ENCODE measurements around the gene YIPF6.
"Not testable (repeated sequence)": the region's sequence is repeated elsewhere in the genome, so short reads cannot be mapped to it uniquely, and the experiment has no call there.

The YIPF6 gene

DNA sequence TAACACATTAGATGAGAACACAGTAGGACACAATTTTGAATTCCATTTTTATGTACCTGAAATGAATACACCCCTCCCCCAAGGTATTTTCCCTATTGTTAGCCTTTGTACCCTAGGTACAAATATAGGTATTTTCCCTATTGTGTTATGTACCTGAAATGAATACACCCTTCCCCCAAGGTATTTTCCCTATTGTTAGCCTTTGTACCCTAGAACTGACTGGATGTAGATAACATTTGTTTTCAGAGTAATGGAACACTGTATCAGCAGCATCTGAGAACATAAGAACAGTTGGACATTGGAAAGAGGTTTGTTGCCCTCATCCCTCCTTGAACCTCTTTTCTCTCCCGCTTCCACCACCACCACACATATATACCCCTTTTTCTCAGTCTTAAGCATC, 37.6 kb downstream of the YIPF6 start:
- DNase-seq (ENCODE audit: low read depth), result no peak
- H3K4me3 ChIP-seq (ENCODE audit: low read length), result no peak overlapping the region
- TF ChIP-seq, protein P1, sequence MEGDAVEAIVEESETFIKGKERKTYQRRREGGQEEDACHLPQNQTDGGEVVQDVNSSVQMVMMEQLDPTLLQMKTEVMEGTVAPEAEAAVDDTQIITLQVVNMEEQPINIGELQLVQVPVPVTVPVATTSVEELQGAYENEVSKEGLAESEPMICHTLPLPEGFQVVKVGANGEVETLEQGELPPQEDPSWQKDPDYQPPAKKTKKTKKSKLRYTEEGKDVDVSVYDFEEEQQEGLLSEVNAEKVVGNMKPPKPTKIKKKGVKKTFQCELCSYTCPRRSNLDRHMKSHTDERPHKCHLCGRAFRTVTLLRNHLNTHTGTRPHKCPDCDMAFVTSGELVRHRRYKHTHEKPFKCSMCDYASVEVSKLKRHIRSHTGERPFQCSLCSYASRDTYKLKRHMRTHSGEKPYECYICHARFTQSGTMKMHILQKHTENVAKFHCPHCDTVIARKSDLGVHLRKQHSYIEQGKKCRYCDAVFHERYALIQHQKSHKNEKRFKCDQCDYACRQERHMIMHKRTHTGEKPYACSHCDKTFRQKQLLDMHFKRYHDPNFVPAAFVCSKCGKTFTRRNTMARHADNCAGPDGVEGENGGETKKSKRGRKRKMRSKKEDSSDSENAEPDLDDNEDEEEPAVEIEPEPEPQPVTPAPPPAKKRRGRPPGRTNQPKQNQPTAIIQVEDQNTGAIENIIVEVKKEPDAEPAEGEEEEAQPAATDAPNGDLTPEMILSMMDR (IDR thresholded peaks at IDR 0.05; ENCODE audit: insufficient read depth, low read depth, low read length, missing control alignments), result no peak

DNA sequence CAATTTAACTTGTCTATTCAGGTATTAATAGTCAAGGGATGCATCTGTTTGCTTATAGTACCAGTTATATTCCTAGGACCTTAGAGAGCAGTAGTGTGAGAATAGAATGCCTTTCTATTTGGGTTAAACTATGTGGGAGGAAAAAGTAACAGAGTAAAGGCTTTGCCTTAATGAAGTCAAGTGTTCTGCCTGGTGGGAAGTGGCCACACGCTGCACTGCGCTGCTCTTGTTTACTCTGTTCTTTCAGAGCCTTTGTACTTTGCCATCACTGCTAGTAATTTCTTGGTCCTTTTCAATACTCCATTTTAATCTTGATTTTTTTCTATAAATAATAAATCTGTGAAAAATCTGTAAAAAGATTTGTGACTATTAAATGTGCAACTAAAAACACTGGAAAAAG, 38.0 kb downstream of the YIPF6 start:
- TF ChIP-seq, protein P1 (IDR thresholded peaks at IDR 0.05; ENCODE audit: insufficient read depth, low read depth, low read length, missing control alignments), result no peak
- no peak overlapping the region for H3K4me3 ChIP-seq (ENCODE audit: low read length)
- DNase-seq (ENCODE audit: low read depth), result no peak

DNA sequence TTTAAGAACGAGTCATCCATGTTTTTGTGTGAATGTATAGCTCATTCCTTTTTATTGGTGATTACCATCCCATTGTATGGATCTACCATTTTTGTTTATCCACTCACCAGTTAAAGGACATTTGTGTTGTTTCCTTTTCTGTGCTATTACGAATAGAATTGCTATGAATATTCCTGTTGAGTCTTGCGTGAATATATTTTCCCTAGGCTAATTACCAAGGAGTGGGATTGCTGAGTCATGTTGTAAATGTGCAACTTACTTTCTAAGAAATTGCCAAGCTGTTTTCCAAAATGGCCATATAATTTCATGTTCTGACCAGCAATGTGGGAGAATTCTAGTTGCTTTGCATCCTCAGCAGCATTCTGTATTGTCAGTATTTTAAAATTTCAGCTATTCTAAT, 51.3 kb downstream of the YIPF6 start:
- peak; percentile 74 for DNase-seq (ENCODE audit: low read depth)
- TF ChIP-seq, protein P1 (IDR thresholded peaks at IDR 0.05; ENCODE audit: insufficient read depth, low read depth, low read length, missing control alignments), result no peak
- H3K4me3 ChIP-seq (ENCODE audit: low read length), result no peak overlapping the region

DNA sequence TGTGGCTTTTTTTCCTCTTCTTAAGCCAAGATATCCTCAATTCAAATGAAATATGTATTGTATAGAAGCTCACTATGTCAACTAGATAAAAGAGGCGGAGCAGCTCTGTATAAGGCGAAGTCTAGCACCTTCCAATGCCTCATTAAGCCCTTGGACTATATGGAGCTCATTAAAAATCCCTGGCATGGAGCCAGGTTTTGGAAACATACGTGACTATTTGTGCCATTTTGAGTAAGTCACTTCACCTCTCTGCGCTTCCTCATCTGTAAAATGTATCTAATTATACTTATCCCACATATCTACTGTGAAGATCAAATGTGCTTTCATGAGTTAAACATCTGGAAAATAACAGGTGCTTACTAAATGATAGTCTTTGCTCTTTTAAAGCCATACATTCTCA, 57.2 kb downstream of the YIPF6 start:
- DNase-seq (ENCODE audit: low read depth), result no peak
- no peak overlapping the region for H3K4me3 ChIP-seq (ENCODE audit: low read length)
- TF ChIP-seq, protein P1 (IDR thresholded peaks at IDR 0.05; ENCODE audit: insufficient read depth, low read depth, low read length, missing control alignments), result no peak

DNA sequence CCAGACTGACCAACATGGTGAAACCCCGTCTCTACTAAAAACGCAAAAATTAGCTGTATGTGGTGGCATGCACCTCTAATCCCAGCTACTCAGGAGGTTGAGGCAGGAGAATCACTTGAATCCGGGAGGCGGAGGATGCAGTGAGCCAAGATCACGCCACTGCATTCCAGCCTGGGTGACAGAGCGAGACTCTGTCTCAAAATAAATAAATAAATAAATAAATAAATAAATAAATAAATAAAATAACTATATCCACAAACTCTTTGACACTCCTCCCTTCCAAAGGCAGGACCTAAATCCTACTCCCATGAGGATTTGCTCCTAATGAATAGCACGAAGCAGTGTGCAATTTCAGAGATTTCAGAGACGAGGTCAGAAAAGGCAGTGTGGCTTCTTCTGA, 58.3 kb downstream of the YIPF6 start:
- not testable (repeated sequence) for DNase-seq (ENCODE audit: low read depth)

DNA sequence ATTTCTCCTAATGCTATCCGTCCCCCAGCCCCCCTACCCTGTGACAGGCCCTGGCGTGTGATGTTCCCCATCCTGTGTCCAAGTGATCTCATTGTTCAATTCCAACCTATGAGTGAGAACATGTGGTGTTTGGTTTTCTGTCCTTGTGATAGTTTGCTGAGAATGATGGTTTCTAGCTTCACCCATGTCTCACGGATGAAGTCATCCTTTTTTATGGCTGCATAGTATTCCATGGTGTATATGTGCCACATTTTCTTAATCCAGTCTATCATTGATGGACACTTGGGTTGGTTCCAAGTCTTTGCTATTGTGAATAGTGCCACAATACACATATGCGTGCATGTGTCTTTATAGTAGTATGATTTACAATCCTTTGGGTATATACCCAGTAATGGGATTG, 61.1 kb downstream of the YIPF6 start:
- H3K4me3 ChIP-seq (ENCODE audit: low read length); DNase-seq (ENCODE audit: low read depth): not testable (repeated sequence)

More for the DNA sequence above, 58.3 kb downstream of the YIPF6 start:
- H3K4me3 ChIP-seq (ENCODE audit: low read length), result not testable (repeated sequence)

DNA sequence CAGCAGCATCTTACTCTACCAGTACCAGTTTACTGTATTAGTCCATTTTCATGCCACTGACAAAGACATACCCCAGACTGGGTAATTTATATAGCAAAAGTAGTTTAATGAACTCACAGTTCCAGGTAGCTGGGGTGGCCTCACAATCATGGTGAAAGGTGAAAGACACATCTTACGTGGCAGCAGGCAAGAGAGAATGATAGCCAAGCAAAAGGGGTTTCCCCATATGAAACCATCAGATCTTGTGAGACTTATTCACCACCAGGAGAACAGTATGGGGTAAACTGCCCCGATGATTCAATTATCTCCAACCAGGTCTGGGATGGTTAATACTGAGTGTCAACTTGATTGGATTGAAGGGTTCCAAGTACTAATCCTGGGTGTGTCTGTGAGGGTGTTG, 69.3 kb downstream of the YIPF6 start:
- peak; percentile 1 for DNase-seq (ENCODE audit: low read depth)
- no peak overlapping the region for H3K4me3 ChIP-seq (ENCODE audit: low read length)

DNA sequence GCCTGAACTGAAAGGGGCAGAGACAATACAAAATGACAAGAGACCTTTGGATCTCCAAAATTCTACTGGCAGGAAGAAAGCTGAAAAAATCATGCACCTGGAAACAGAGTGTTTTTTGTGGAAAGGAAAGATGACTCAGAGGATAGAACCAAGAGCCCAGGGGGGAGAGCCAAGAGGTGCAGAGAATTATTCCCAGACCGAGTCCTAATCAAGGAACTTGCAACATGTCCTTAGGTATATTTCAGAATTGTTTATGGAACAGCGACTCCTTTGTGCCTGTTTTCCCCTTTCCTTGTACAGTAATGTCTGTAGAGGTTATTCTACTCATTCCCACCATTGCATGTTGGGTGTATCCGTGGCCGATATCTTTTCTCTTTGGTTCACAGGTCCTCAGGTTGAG, 71.7 kb downstream of the YIPF6 start:
- TF ChIP-seq, protein P1 (IDR thresholded peaks at IDR 0.05; ENCODE audit: insufficient read depth, low read depth, low read length, missing control alignments), result no peak
- DNase-seq (ENCODE audit: low read depth), result peak; percentile 9
- H3K4me3 ChIP-seq (ENCODE audit: low read length), result no peak overlapping the region

More for the DNA sequence above, 69.3 kb downstream of the YIPF6 start:
- TF ChIP-seq, protein P1 (IDR thresholded peaks at IDR 0.05; ENCODE audit: insufficient read depth, low read depth, low read length, missing control alignments), result no peak
